HG03558 (cell line): ENCODE measurements around the gene GRIK3.
"Not testable (repeated sequence)": the region's sequence is repeated elsewhere in the genome, so short reads cannot be mapped to it uniquely, and the experiment has no call there.

Experiments used
- ATAC-seq: cut with Tn5 transposase; IDR thresholded peaks from one replicate; pipeline ENCODE4 v1.9.1; 2021; ENCODE audit warnings: moderate number of reproducible peaks; ENCODE audit not compliant: unreplicated experiment; ENCODE audit errors: extremely low read depth

GRIK3 gene

DNA sequence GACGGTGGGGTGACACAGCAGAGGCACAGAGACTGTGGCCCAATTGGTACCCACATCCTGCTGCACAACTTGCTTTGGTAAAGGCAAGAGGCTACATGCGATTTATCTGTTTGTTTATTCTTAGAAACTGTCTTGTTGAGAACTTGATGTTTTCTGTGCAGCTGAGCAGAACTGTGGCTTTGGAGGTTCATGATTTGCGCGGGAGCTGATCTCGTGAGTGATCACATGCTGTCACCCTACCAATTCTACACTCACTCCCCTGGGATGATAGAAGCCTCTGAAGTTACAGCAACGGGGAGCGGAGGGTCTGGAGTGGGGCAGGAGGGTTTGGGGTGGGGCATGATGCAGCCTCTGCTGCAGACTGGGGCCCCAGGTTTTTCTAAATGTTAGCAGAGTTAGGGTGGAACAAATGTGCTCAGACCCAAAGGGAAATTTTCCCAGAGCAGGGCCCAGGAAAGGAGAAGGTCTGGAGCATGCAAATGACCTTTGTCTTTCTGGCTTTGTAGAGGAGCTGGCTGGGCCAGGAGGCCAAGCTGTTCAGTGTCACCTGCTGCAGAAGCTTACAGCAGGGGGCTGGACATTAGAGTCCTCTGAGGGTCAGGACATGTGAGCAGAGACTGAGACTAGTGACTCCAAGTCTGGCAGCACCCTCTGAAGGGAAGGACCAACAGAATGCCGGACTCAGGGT is 83.6 kb downstream of the GRIK3 start:
- ATAC-seq: no peak

GRCh38 chr1:36948606-36949005 is 85.7 kb downstream of the GRIK3 start:
- no peak for ATAC-seq

DNA sequence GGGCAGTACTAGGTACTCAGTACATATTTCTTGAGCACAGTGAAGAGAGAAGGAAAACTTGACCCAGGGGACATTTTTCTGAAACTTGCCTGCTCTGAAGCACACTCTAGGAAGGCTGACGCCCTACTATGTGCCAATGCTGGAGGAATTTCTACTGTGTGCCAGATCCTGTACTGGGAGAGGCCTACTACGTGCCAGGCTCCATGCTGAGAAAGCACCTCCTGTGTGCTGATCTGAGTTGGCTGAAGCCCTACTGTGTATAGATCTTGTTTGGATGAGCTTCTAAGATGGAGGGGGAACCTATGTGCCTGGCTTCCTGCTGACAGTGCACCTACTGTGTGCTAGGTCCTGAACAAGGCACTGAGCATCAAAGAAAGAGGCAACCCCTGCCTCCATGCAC is 86.2 kb downstream of the GRIK3 start:
- no peak for ATAC-seq

DNA sequence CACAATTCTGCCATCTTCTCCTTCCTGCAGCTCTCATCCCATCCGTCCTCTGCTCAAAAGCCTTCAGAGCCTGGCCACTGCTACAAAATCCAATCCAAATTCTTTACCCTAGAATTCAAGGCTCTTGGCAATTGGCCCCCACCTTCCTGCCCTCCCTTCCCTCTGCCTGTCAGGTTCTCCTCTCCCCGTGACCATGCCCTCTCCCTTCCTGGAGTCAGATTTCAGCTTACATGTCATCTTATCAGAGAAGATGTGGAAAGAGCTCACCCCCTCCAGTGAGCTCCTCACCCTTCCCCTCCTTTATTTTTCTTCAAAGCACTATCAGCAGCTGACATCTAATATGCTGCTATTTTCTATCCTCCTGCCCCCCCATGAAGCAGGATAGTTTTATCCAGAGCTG is 86.9 kb downstream of the GRIK3 start:
- ATAC-seq: no peak

DNA sequence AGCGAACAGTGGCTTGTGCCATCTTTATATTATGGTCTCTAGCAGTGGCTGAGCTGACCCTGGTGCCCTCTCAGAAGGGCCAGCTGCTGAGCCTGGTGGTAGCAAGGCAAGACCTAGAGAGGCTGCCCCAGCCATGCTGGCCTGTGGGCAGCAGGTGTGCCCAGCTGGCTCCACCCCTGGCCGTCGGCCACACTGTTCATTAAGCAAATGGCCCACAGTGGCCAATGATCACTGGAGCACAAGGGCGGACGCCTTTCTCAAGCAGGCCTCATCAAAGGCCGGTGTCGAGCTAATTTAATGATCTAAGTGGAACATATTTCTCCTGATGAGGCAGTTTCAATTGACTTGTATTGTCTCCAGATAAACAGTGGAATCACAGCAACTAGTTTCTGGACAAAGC is 89.4 kb downstream of the GRIK3 start:
- no peak for ATAC-seq

DNA sequence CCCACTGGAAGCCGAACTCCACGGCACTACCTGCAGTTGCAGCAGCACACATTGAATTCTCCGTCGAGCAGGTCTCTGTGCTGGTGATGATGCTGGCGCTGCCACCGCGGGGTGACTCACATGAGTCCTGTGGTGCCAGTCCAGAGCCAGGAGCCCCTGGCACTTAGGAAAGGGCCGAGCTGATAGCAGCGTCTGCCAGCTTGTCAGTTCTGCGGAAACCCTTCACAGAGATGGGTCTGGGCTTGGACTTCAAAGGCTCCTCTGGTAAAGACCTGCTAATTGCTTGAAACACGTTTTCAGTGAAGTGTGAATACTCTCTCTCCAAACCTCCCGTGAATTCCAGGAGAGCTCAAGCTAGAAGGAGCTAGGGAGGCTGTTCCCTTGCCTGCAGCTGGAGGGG is 92.2 kb downstream of the GRIK3 start:
- no peak for ATAC-seq

GRCh38 chr1:36941316-36941978 is 92.9 kb downstream of the GRIK3 start:
- ATAC-seq: no peak

GRCh38 chr1:36938819-36939218 is 95.5 kb downstream of the GRIK3 start:
- ATAC-seq: no peak

- ATAC-seq: no peak
Measured at GRCh38 chr1:36937371-36937770, 96.9 kb downstream of the GRIK3 start.

GRCh38 chr1:36934061-36934460 is 100.3 kb downstream of the GRIK3 start:
- no peak for ATAC-seq

GRCh38 chr1:36927826-36928225 is 106.5 kb downstream of the GRIK3 start:
- no peak for ATAC-seq

DNA sequence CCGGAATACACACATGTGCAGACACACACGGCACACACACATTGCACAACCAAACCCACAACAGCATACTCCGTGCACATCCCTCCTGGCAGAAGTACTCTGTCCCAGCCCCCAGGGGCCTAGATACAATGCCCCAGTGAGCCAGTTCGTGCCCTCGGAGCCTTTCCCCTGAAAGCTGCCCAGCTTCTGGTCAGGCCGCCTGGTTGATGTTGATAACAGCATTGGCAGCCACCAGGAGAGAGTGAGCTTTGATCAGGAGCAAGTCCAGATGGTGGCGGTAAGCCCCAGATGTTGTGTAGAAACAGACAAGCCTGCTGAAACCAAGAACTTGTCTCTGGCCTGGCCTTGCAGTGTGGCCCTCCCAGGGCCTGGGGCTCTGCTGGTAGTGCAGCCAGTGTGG is 109.1 kb downstream of the GRIK3 start:
- no peak for ATAC-seq

DNA sequence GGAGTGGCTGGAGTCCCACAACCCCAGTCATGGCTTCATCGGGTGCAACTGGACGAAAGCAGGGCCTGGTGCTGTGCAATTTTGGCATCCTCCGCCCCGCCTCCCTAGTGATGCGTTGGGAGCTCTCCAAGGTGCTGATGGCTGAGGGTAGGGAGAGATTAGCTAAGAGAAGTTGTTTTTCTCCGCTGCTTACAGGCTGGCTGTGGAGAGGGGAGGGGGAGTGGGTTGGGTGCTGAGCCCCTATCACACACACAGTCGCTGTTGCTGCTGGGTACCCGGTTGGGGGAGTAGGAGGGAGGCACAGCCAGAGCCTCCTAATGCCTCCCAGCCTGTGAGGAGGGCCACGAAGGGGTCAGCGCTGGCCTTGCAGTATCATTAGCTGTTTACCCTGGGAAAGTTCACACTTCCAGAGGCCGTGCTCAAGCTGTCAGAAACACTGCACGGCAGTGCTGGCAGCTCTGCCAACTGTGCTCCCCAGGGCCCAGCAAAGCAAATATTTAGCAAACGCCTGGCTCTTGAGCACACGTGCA is 110.0 kb downstream of the GRIK3 start:
- no peak for ATAC-seq

DNA sequence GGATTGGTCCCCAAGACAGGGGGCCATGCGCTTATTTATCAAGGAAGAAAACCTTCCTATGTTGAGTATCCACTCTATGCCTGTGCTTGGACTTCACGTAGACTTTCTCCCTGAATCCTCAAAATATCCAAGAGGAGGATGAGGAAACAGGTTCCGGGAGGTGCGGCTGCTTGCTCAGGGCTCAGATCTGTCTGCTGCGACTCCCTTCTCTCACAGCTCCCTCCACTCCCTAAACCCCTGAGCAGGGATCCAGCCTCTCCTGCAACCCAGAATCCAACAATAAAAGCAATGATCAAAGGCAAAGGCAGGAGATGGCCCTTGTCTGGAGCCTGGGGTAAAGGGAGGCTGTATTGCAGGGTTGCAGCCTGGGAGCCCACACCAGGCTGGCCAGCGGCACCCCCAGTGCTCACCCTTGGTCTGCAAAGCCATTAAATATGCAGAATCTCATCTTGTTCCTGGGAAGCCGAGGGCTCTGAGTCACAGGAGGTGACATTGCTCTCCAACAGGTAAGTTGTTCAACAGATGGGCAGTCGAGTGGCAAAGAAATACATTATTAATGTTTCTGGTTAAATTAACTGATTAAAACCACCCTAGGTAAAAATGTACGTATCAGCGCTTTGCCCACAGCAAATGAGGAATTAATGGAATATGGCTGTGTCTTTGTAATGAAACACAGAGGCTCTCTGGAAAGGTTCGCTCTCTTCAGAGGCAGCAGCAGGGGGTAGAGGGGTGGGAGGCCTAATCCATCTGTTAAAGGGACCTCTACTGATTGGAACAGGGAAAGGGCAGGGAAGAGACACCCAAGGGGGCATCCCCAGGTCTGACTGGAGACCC is 111.5 kb downstream of the GRIK3 start:
- ATAC-seq: no peak

DNA sequence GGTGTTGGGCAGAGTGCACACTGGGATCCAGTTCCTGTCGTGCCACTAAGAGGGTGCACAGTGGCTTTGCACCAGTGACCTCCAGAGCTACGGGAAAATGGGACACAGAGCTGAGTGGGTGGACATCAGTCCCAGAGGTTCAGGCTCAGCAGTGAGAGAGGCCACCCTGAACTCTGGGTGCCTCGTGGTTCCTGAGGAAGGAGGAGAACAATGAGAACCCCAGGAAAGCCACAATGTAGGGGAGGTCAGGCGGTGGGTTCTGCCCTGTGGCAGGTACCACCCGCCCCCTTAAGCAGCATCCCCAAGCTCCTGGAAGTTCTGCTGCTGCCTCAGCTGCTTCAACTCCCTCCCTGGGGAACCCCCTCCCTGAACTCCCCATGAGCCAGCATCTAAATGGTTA is 112.2 kb downstream of the GRIK3 start:
- ATAC-seq: no peak

DNA sequence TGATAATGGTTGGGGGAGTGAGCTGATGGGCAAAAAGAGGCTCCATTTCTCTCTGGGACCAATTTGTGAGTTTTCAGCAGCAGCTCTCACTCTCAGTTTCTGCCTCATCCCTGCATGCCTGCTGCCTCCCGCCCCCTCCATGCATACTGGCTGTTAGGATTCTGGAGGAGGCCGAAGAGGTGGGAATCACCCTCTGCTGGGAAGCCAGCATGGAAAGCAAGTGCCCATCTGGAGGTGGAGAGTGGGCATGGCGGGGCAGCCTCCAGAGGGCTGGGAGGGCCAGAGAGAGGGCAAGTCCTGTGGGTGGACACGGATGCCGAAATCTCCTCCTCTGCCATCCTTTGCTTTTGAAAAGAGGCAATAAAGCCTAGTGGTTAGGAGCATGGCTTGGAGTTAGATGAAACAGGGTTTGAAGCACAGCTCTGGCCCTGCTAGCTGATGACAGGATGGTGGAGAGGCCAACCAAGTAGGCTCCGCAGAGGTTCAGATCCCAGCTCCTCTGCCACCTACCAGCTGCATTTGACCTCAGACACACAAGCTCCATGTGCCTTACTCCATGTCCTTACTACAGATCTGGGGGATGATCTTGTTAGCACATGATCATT is 113.4 kb downstream of the GRIK3 start:
- ATAC-seq: no peak

DNA sequence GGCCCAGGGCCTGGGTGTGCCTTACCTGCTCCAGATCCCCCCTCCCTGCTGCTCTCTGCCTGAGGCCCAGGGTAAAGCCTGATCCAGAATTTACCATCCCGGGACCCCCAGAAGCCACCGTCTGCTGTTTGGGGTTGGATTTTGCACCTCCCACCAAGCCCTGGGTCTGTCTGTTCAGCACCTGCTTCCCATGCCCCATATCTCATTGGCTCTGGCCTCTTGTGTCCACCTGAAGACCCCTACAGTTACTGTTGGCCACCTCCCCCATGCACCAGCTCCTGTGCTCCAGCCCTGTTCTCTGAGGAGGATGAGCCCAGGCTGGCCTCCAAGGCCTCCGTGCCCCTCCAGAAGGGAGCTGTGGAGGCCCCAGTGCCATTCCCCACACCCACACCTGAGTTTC is 113.9 kb downstream of the GRIK3 start:
- no peak for ATAC-seq

DNA sequence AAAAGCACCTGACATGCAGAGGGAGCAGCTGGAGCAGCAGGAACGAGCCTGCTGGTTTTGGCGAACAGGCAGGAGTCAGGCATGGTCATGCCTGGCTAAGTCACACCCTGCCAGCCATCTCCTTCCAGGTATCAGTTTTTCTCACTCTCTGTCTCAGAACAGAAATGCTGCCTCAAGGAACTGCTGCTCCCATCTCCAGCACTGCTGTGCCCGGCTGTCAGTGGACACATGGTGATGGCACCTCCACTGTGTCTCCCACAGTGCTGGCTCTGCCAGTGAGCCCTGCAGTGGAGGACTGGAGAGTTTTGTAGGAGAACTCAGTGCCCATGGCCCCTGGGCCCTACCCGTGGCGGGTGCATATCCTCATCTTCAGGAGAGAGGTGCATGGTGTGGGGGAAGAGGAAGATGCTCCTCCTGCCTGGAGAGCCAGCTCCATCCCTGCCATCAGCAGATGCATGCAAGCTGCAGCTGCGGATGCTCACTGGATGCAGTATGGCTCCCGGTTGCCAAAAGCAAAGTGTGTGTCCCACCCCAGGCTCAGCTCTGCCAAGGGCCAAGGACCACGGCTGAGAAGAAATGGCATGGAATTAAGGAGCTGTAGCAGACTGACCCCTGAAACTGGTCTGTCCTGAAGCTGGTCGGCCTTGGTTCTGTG is 114.7 kb downstream of the GRIK3 start:
- no peak for ATAC-seq

GRCh38 chr1:36918604-36919003 is 115.7 kb downstream of the GRIK3 start:
- no peak for ATAC-seq

- ATAC-seq: not testable (repeated sequence)
Measured at GRCh38 chr1:36916542-36916941, 117.8 kb downstream of the GRIK3 start.
